Parathyroid adenoma (tissue), 2 donors: ENCODE data around the gene VWA5B1.

Experiments used
- H2AFZ ChIP-seq: fragments of 300-600 bp; sonication (generic); one replicate; pipeline ENCODE4 v1.7.0; 2017; ENCODE audit warnings: antibody characterized with exemption, mild to moderate bottlenecking
- H3K27ac ChIP-seq: fragments of 300-600 bp; sonication (generic); one replicate; pipeline ENCODE4 v1.7.0; 2017
- H3K27me3 ChIP-seq: fragments of 300-600 bp; sonication (generic); one replicate; pipeline ENCODE4 v1.7.0; 2017; ENCODE audit warnings: low read length; ENCODE audit not compliant: control insufficient read depth, insufficient read depth
- H3K36me3 ChIP-seq: fragments of 300-600 bp; sonication (generic); one replicate; pipeline ENCODE4 v1.7.0; 2017; ENCODE audit warnings: low read length; ENCODE audit not compliant: control insufficient read depth, insufficient read depth
- H3K4me1 ChIP-seq: fragments of 300-600 bp; sonication (generic); one replicate; pipeline ENCODE4 v1.7.0; 2017; ENCODE audit warnings: control low read depth
- H3K4me2 ChIP-seq: fragments of 300-600 bp; sonication (generic); one replicate; pipeline ENCODE4 v1.7.0; 2017; ENCODE audit warnings: low read length
- H3K4me3 ChIP-seq: fragments of 300-600 bp; sonication (generic); one replicate; pipeline ENCODE4 v1.7.0; 2017; ENCODE audit warnings: low read depth, low read length
- H3K79me2 ChIP-seq: fragments of 300-600 bp; sonication (generic); one replicate; pipeline ENCODE4 v1.7.0; 2017; ENCODE audit warnings: control low read depth
- H3K9ac ChIP-seq: fragments of 300-600 bp; sonication (generic); one replicate; pipeline ENCODE4 v1.7.0; 2017; ENCODE audit warnings: mild to moderate bottlenecking
- H3K9me3 ChIP-seq: fragments of 300-600 bp; sonication (generic); one replicate; pipeline ENCODE4 v1.7.0; 2017; ENCODE audit warnings: low read length; ENCODE audit not compliant: control insufficient read depth
- TF ChIP-seq, protein P1 (sequence below): fragments of 300-600 bp; sonication (generic); IDR thresholded peaks from one replicate; pipeline ENCODE4 v1.7.0; 2017; ENCODE audit warnings: antibody characterized with exemption, mild to moderate bottlenecking
- donor health status: primary hyperparathyroidism.

Gene VWA5B1

GRCh38 chr1:20366463-20367115, 75.9 kb downstream of the VWA5B1 start:
- Histone ChIP-seq H3K4me1 (peaks cover 6% of the 10 kb centered on the region), H3K4me3 (peak overlapping the region; percentile 15), H3K9ac (no peak overlapping the region), H3K27me3 (no peaks in the 10 kb centered on the region), H3K36me3 (no peaks in the 10 kb centered on the region), H3K9me3 (no peaks in the 10 kb centered on the region), H3K4me2 (peak overlapping the region; percentile 75), H3K79me2 (no peaks in the 10 kb centered on the region), H2AFZ (peak overlapping the region; percentile 74), H3K27ac (no peak overlapping the region)
- TF ChIP-seq, protein P1, sequence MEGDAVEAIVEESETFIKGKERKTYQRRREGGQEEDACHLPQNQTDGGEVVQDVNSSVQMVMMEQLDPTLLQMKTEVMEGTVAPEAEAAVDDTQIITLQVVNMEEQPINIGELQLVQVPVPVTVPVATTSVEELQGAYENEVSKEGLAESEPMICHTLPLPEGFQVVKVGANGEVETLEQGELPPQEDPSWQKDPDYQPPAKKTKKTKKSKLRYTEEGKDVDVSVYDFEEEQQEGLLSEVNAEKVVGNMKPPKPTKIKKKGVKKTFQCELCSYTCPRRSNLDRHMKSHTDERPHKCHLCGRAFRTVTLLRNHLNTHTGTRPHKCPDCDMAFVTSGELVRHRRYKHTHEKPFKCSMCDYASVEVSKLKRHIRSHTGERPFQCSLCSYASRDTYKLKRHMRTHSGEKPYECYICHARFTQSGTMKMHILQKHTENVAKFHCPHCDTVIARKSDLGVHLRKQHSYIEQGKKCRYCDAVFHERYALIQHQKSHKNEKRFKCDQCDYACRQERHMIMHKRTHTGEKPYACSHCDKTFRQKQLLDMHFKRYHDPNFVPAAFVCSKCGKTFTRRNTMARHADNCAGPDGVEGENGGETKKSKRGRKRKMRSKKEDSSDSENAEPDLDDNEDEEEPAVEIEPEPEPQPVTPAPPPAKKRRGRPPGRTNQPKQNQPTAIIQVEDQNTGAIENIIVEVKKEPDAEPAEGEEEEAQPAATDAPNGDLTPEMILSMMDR, result no peak

GRCh38 chr1:20367116-20367585, 76.5 kb downstream of the VWA5B1 start:
- H3K9me3 ChIP-seq, result no peaks in the 10 kb centered on the region
- H3K9ac ChIP-seq, result no peak overlapping the region

GRCh38 chr1:20367626-20368025, 77.0 kb downstream of the VWA5B1 start:
- no peak overlapping the region for H2AFZ ChIP-seq
- H3K36me3 ChIP-seq, result no peaks in the 10 kb centered on the region
- no peak overlapping the region for H3K27ac ChIP-seq
- H3K4me3 ChIP-seq, result no peak overlapping the region
- no peaks in the 10 kb centered on the region for H3K27me3 ChIP-seq
- H3K4me1 ChIP-seq, result peaks cover 10% of the 10 kb centered on the region
- no peak overlapping the region for H3K9ac ChIP-seq
- H3K9me3 ChIP-seq, result no peaks in the 10 kb centered on the region
- TF ChIP-seq, protein P1, result no peak
- no peak overlapping the region for H3K4me2 ChIP-seq
- H3K79me2 ChIP-seq, result no peaks in the 10 kb centered on the region

More at GRCh38 chr1:20367116-20367585, 76.5 kb downstream of the VWA5B1 start:
- H2AFZ ChIP-seq, result peak overlapping the region; percentile 74
- no peaks in the 10 kb centered on the region for H3K36me3 ChIP-seq
- TF ChIP-seq, protein P1, result peak; percentile 24
- H3K27ac ChIP-seq, result no peak overlapping the region
- peaks cover 10% of the 10 kb centered on the region for H3K4me1 ChIP-seq
- H3K27me3 ChIP-seq, result no peaks in the 10 kb centered on the region
- peak overlapping the region; percentile 75 for H3K4me2 ChIP-seq
- H3K79me2 ChIP-seq, result no peaks in the 10 kb centered on the region
- peak overlapping the region; percentile 15 for H3K4me3 ChIP-seq

DNA sequence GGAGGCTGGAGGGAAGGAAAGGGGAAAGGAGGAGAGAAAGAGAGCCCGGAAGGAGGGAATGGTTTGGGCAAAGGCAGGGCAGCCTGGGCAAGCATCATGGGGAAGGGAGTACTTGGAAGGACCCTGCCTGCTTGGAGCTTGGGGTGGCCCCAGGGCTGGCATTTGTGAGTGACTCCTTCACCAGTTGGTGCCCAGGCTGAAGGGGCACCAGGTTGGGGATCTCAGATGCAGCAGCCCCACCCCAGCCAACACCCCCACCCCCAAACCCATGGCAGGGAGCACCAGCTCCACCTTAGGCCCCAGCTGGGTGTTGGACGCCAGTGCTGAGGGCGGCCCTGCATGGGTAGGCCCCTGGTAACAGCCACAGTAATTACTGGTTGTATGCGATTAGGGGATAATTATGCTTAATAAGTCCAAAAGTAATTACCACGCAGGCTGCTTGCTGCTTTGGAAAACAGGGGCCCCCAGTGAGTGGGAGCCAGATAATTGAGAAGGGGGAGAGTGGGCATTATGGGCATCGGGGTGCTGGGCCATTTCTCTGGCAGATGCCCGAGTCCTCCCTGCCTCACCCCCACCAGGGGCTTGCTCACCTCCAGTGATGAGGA, 78.3 kb downstream of the VWA5B1 start:
- Histone ChIP-seq H3K9ac (no peak overlapping the region), H3K4me2 (no peak overlapping the region), H3K36me3 (no peaks in the 10 kb centered on the region), H3K9me3 (no peaks in the 10 kb centered on the region), H3K27ac (no peak overlapping the region), H3K4me1 (peaks cover 15% of the 10 kb centered on the region), H3K27me3 (no peaks in the 10 kb centered on the region), H3K4me3 (no peak overlapping the region), H3K79me2 (no peaks in the 10 kb centered on the region), H2AFZ (no peak overlapping the region)
- TF ChIP-seq, protein P1, result no peak

DNA sequence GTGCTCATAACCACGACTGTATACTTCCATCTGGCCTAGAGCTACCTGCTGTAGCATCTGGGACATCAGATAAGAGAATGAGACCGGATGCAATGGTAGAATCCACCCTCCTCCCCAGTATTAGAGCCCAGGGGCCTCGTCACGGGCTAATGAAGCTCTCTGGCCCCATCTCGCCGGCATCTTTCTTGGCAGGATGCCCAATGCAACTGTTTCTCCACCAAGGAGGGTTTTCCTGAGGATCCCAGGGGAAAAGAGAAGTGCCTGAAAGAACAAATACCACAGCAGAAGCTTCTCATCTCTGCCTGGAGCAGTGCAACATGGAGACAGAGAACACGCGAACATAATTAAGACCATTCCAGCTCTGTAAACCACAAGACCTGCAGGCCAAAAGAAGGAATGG, 80.0 kb downstream of the VWA5B1 start:
- TF ChIP-seq, protein P1, result no peak
- H3K79me2 ChIP-seq, result no peaks in the 10 kb centered on the region
- H3K27me3 ChIP-seq, result no peaks in the 10 kb centered on the region
- H3K36me3 ChIP-seq, result no peaks in the 10 kb centered on the region
- no peak overlapping the region for H3K9ac ChIP-seq
- no peak overlapping the region for H3K27ac ChIP-seq
- peaks cover 15% of the 10 kb centered on the region for H3K4me1 ChIP-seq
- H2AFZ ChIP-seq, result no peak overlapping the region
- no peak overlapping the region for H3K4me2 ChIP-seq
- no peak overlapping the region for H3K4me3 ChIP-seq
- H3K9me3 ChIP-seq, result no peaks in the 10 kb centered on the region
